ENCODE measurements around the gene MIPOL1.

- TF ChIP-seq POLR2A (IDR thresholded peaks at IDR 0.05) (no peak), CTCF (IDR thresholded peaks at IDR 0.05) (peak; percentile 49 to 92 (median 77))
Measured at GRCh38 chr14:37594238-37594970, 396.7 kb downstream of the MIPOL1 start.
